Naive B cell (primary cell): Measurements from ENCODE around the gene OXLD1. TPM values are rescaled to one million over a fixed set of nuclear protein-coding genes. Genes with fewer than 3 reads are reported as not detected.
"Not testable (repeated sequence)": the region's sequence is repeated elsewhere in the genome, so short reads cannot be mapped to it uniquely, and the experiment has no call there.

Experiments used
- ATAC-seq, 2 donors: fragments of 150-1000 bp; cut with Tn5 transposase; 2 replicates each; pipeline ENCODE4 v1.10.0; 2021; ENCODE audit warnings: low read depth in 2 of 2, mild to moderate bottlenecking in 2 of 2, moderate library complexity in 2 of 2
- DNase-seq: peaks from one replicate; pipeline ENCODE4 v3.0.0; 2022
- H3K27ac Mint-ChIP-seq, 6 donors: one replicate each; pipeline ENCODE4 v1.8.0; 2020 to 2022; ENCODE audit warnings: mild to moderate bottlenecking in 6 of 6, mixed read lengths in 6 of 6, moderate library complexity in 5 of 6, inconsistent platforms in 2 of 6
- H3K27me3 Mint-ChIP-seq, 3 donors: one replicate each; pipeline ENCODE4 v1.8.0; 2021 to 2022; ENCODE audit warnings: mixed read lengths in 3 of 3, mild to moderate bottlenecking in 1 of 3
- H3K36me3 Mint-ChIP-seq, 2 donors: one replicate each; pipeline ENCODE4 v1.8.0; 2020 to 2022; ENCODE audit warnings: mixed read lengths in 2 of 2, inconsistent platforms in 1 of 2, mild to moderate bottlenecking in 1 of 2
- H3K4me1 Mint-ChIP-seq, 3 donors: one replicate each; pipeline ENCODE4 v1.8.0; 2020 to 2022; ENCODE audit warnings: mixed read lengths in 3 of 3, inconsistent platforms in 1 of 3, mild to moderate bottlenecking in 1 of 3, moderate library complexity in 1 of 3
- H3K4me3 Mint-ChIP-seq, 8 donors: one replicate each; pipeline ENCODE4 v1.8.0; 2020 to 2022; ENCODE audit warnings: mild to moderate bottlenecking in 8 of 8, mixed read lengths in 8 of 8, moderate library complexity in 8 of 8, inconsistent platforms in 2 of 8
- H3K9me3 Mint-ChIP-seq, 7 donors: one replicate each; pipeline ENCODE4 v1.8.0; 2020 to 2022; ENCODE audit warnings: mixed read lengths in 7 of 7, mild to moderate bottlenecking in 5 of 7, inconsistent platforms in 2 of 7, moderate library complexity in 1 of 7
- polyA plus RNA-seq, 6 donors: library from polyadenylated mRNA; unstranded; fragments of 300-500 nt; fragmentation: Illumina TruSeq; gene quantifications; one replicate each; pipeline ENCODE4 v1.2.3, GENCODE V29; 2021; ENCODE audit warnings: low read depth in 6 of 6

OXLD1 gene
- polyA plus RNA-seq, 6 donors from 2014 or later: 63.9 to 77.5 (median 69.6) TPM

DNA sequence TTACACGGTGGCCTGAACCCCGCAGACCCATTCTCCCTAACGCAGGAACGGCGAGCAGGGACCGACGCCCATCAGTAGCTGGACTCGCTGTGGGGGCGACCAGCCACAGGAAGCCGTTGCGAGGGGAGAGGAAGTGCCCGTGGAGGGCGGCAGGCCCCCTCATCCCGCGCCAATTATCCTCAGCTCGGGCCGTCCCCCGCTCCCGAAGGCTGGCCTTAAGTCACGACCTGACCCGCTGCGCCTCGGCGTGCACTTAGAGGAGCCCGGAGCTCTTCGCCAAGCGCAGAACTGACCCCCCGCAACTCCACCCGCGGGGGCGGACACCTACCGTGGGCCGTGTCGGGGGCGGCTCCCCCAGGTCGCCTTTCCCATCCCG, 16.8 kb upstream of the OXLD1 start:
- peak overlapping the region in 3 of 6 donors; percentile 44 to 92 (median 92) for H3K27ac Mint-ChIP-seq
- H3K4me1 Mint-ChIP-seq: peaks cover 31 to 49% (median 31%) of the 10 kb centered on the region in 3 donors

DNA sequence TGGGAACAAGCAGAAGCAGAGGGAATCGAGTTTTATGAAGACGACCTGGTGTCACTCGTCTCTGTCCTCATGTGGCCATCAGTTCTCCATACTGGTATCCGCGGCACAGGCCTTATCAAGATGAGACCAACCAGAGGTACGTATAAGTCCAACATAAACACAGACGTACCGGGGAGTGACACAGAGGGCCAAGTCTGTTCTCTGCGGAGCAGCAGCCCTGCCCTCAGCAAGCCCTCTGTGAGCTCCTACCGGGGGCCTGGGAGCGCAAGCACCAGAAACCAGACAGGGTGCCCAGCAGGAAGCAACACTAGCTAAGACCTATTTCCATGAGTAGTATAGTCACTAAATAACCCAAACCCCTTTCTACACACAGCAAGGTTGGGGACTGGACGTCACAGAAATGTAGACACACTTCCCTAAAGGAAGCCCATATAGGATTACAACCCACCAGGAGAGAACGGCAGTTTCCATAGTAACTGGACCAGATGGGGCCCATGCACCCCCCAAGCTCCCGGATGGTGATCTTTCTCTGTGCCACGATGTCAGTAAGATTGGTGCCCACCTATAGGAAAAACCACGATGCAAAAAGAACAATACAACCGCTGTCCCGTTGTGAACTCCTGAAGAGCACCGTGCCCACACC, 16.3 kb upstream of the OXLD1 start:
- no peaks in the 10 kb centered on the region for H3K27me3 Mint-ChIP-seq
- H3K4me3 Mint-ChIP-seq: peak overlapping the region; percentile 90 to 99 (median 97)
- H3K27ac Mint-ChIP-seq: peak overlapping the region in 4 of 6 donors; percentile 79 to 92 (median 87)
- peaks cover 0 to 7% of the 10 kb centered on the region in 2 donors for H3K36me3 Mint-ChIP-seq
- ATAC-seq (no peak), DNase-seq (no peak)
- H3K9me3 Mint-ChIP-seq: no peaks in the 10 kb centered on the region
- H3K4me1 Mint-ChIP-seq: peaks cover 31 to 52% (median 31%) of the 10 kb centered on the region in 3 donors

More for the DNA sequence above, 16.8 kb upstream of the OXLD1 start:
- Mint-ChIP-seq H3K9me3 (no peaks in the 10 kb centered on the region), H3K27me3 (no peaks in the 10 kb centered on the region), H3K36me3 (peaks cover 0 to 7% of the 10 kb centered on the region in 2 donors), H3K4me3 (peak overlapping the region; percentile 90 to 99 (median 97))
- ATAC-seq: peak; percentile 10 to 11
- DNase-seq: no peak

DNA sequence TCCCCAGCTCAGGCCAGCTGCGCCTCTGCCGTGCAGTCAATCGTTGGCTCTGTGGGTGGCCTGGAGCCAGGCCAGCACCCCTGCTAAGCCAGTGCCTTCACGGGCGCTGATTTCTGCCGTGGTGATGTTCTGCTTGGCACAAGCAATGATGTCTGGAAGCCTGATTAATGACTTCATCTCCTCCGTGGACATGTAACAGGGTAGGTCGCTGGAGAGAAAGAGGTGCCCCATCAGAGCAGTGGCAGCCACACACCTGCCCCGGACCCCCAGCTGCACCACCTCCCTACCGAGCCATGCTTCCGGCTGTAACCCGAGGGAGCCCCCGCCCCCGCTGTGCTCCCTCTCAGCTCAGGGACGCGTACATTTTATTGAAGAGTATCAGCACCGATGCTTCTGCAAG, 15.3 kb upstream of the OXLD1 start:
- H3K4me1 Mint-ChIP-seq: peaks cover 21 to 47% (median 23%) of the 10 kb centered on the region in 3 donors
- H3K27me3 Mint-ChIP-seq: no peaks in the 10 kb centered on the region
- H3K27ac Mint-ChIP-seq: no peak overlapping the region
- H3K36me3 Mint-ChIP-seq: peaks cover 0 to 7% of the 10 kb centered on the region in 2 donors
- ATAC-seq (no peak), DNase-seq (no peak)
- no peaks in the 10 kb centered on the region for H3K9me3 Mint-ChIP-seq
- H3K4me3 Mint-ChIP-seq: peak overlapping the region in 7 of 8 donors; percentile 15 to 97 (median 32)

DNA sequence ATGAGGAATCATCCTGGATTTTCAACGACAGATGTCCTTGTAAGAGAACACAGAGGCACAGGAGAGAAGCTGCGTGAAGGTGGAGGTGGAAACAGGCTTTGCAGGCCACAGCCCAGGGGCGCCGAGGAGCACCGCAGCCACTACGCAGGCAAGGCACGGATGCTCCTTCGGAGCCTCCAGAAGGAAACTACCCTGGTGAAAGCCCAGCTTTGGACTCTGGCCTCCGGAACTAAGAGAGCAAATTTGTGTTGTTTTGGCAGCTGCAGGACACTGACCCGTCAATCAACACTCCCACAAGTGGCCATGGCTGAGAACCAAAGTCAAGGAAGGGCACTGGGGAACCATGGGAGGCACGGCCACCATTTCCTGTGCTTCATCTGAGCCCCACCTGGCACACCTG, 13.7 kb upstream of the OXLD1 start:
- H3K36me3 Mint-ChIP-seq: peaks cover 0 to 7% of the 10 kb centered on the region in 2 donors
- no peak overlapping the region for H3K27ac Mint-ChIP-seq
- ATAC-seq (no peak), DNase-seq (no peak)
- H3K4me3 Mint-ChIP-seq: peak overlapping the region in 1 of 8 donors; percentile 70
- H3K27me3 Mint-ChIP-seq: no peaks in the 10 kb centered on the region
- no peaks in the 10 kb centered on the region for H3K9me3 Mint-ChIP-seq
- peaks cover 23 to 44% (median 23%) of the 10 kb centered on the region in 3 donors for H3K4me1 Mint-ChIP-seq

DNA sequence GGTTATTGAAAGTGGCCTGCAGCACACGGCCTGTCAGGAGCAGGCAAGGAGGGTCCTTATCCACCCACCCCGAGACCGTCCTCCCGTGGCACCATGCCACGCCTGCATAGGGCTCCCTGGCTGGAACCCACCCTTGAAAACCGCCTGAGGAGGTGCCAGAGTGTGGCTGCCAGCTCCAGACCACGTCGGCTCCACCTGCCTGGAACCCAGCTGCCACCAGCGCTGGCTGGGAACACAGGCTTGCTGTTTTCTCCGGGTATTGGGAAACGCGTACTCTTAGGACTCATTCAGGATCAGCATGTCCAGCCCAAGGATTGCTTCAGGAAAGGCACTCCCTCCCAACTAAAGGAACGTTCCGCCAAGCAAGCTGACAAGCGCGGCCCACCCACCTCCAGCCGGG, 10.5 kb upstream of the OXLD1 start:
- H3K4me3 Mint-ChIP-seq: peak overlapping the region in 2 of 8 donors; percentile 12 to 43
- peak overlapping the region in 1 of 6 donors; percentile 29 for H3K27ac Mint-ChIP-seq
- ATAC-seq (no peak), DNase-seq (no peak)
- no peaks in the 10 kb centered on the region for H3K9me3 Mint-ChIP-seq
- H3K27me3 Mint-ChIP-seq: no peaks in the 10 kb centered on the region
- H3K36me3 Mint-ChIP-seq: peaks cover 0 to 7% of the 10 kb centered on the region in 2 donors
- H3K4me1 Mint-ChIP-seq: peaks cover 6 to 28% (median 8%) of the 10 kb centered on the region in 3 donors

DNA sequence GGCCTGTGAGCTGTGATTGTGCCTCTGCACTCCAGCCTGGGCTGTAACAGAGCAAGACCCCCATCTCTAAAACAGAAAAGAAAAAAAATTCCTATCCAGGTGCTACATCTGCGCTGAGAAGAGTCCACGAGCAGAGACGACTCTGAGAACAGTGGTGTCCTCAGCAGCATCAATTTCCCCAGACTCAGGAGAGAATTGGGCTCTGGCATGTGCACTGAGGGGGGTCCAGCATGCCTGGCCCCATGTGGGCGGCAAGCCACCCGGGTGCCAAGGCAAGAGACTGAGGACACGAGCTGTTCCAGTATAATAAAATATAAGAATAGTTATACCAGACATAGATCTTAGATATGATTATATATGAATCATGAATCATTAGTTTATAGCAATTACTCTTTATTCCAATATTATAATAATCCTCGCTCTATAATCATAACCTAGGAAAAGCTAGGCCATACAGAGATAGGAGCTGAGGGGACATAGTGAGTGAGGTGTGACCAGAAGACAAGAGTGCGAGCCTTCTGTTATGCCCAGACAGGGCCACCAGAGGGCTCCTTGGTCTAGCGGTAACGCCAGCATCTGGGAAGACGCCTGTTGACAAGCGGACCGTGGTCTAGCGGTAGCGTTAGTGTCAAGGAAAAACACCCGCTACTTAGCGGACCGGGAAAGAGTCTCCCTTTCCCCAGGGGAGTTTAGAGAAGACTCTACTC, 9.3 kb upstream of the OXLD1 start:
- H3K4me1 Mint-ChIP-seq: peaks cover 6 to 16% (median 8%) of the 10 kb centered on the region in 3 donors
- peak overlapping the region in 1 of 8 donors; percentile 47 for H3K4me3 Mint-ChIP-seq
- not testable (repeated sequence) for H3K9me3 Mint-ChIP-seq, H3K36me3 Mint-ChIP-seq, H3K27me3 Mint-ChIP-seq, ATAC-seq
- H3K27ac Mint-ChIP-seq: peak overlapping the region in 1 of 6 donors; percentile 70
- DNase-seq: peak; percentile 25

DNA sequence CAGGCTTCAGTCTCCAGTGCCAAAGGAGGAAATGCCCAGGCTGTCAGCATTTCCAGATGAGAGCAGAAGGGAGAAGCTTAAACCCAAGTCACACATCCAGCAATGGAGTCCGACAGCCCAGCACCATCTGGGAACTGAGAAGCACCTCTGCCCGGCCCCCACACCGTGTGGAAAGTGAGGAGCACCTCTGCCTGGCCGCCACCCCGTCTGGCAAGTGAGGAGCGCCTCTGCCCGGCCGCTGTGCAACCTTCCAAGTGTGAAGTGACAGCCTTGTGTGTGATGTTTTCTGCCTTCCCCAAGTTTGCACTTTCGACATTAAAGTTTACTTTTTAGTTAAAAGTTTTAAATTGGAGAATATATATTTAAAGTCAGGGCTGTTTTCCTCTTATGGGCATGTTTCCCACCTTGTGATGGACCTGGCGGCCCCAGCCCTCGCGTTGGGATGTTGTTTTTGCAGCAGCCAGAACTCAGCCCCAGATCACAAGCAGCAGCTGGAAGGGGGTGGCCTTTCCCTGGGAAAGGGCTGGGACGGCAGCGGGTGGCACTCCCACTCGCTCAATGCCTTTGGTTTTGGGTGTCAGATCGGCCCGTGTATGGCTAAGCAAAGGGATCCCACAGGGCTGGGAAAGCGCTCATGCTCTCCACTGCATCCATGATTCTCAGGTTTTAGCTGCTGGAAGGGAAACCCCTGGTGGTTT, 7.3 kb upstream of the OXLD1 start:
- Mint-ChIP-seq H3K36me3 (peaks cover 0 to 7% of the 10 kb centered on the region in 2 donors), H3K27me3 (no peaks in the 10 kb centered on the region), H3K9me3 (no peaks in the 10 kb centered on the region), H3K4me3 (no peak overlapping the region), H3K27ac (no peak overlapping the region), H3K4me1 (peaks cover 6 to 21% (median 8%) of the 10 kb centered on the region in 3 donors)
- no peak for DNase-seq
- ATAC-seq: no peak

DNA sequence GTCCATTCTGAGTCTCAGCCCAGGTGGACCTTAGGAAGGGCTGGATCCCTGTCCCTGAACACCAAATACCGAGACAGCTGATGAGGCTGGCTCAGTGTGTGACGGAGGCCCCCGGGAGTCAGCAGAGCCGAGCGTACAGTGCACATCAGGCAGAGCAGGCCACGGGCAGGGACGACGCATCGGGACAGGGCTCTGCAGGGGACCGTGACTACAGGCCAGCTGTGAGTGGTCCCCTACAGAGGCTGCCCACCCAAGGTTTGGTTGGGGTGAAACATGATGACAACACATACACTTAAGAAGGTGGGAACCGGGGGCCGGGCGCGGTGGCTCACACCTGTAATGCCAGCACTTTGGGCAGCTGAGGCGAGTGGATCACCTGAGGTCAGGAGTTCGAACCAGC, 6.5 kb upstream of the OXLD1 start:
- H3K4me3 Mint-ChIP-seq: no peak overlapping the region
- H3K27me3 Mint-ChIP-seq: no peaks in the 10 kb centered on the region
- peaks cover 11 to 29% (median 14%) of the 10 kb centered on the region in 3 donors for H3K4me1 Mint-ChIP-seq
- peaks cover 0 to 7% of the 10 kb centered on the region in 2 donors for H3K36me3 Mint-ChIP-seq
- ATAC-seq: no peak
- H3K9me3 Mint-ChIP-seq: no peaks in the 10 kb centered on the region
- DNase-seq: no peak
- no peak overlapping the region for H3K27ac Mint-ChIP-seq

DNA sequence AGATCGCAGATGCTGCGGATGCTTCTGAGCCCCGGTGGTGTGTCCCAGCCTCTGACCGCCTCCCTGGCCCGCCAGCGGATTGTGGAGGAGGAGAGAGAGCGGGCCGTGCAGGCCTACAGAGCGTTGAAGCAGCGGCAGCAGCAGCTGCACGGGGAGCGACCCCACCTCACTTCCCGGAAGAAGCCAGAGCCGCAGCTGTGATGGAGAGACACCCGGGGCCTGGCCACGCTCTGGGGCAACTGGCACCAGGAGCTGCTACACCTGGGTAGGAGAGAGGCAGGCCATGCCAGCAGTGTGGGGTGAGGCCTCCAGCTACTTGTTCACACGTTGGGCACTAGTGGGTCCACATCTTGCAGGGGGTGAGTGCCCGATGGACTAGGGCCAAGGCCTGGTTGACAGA, 6.1 kb upstream of the OXLD1 start:
- no peak for DNase-seq
- Mint-ChIP-seq H3K27ac (no peak overlapping the region), H3K4me1 (peaks cover 16 to 31% (median 19%) of the 10 kb centered on the region in 3 donors), H3K36me3 (peaks cover 0 to 7% of the 10 kb centered on the region in 2 donors), H3K27me3 (no peaks in the 10 kb centered on the region), H3K4me3 (no peak overlapping the region), H3K9me3 (no peaks in the 10 kb centered on the region)
- no peak for ATAC-seq

DNA sequence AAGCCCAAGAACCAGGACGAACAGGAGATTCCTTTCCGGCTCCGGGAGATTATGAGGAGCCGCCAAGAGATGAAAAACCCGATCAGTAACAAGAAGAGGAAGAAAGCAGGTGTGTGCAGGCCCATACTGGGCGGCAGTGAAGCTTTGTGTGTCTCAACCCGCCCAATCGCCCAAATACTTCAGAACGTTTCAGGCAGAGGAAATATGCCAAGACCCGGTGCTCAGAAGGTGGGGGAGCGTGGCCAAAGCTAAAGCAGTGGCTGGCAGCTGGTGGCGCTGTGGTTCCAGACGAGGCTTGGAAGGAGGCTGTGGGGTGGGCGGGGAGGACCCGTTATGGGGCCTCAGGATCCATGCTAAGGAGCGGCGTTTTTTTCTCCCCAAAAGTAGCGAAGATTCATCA, 1.3 kb upstream of the OXLD1 start:
- H3K4me1 Mint-ChIP-seq: peaks cover 20 to 39% (median 26%) of the 10 kb centered on the region in 3 donors
- H3K4me3 Mint-ChIP-seq: peak overlapping the region; percentile 54 to 98 (median 93)
- DNase-seq (no peak), ATAC-seq (no peak)
- peaks cover 0 to 7% of the 10 kb centered on the region in 2 donors for H3K36me3 Mint-ChIP-seq
- H3K27ac Mint-ChIP-seq: peak overlapping the region; percentile 44 to 89 (median 78)
- H3K9me3 Mint-ChIP-seq: no peaks in the 10 kb centered on the region
- no peaks in the 10 kb centered on the region for H3K27me3 Mint-ChIP-seq

DNA sequence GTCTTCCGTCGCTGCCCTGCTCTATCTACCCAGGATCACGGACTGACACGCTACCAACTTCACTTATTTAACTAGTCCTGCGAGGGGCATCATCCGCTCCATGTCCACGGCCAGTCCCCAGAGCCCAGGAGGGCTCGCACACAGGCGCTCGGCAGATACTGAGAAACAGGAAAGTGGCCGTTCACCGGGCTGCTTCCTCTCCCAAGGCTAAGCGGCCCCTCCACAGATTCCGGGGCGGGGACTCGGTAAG, 388 bp downstream of the OXLD1 start:
- no peaks in the 10 kb centered on the region for H3K27me3 Mint-ChIP-seq

DNA sequence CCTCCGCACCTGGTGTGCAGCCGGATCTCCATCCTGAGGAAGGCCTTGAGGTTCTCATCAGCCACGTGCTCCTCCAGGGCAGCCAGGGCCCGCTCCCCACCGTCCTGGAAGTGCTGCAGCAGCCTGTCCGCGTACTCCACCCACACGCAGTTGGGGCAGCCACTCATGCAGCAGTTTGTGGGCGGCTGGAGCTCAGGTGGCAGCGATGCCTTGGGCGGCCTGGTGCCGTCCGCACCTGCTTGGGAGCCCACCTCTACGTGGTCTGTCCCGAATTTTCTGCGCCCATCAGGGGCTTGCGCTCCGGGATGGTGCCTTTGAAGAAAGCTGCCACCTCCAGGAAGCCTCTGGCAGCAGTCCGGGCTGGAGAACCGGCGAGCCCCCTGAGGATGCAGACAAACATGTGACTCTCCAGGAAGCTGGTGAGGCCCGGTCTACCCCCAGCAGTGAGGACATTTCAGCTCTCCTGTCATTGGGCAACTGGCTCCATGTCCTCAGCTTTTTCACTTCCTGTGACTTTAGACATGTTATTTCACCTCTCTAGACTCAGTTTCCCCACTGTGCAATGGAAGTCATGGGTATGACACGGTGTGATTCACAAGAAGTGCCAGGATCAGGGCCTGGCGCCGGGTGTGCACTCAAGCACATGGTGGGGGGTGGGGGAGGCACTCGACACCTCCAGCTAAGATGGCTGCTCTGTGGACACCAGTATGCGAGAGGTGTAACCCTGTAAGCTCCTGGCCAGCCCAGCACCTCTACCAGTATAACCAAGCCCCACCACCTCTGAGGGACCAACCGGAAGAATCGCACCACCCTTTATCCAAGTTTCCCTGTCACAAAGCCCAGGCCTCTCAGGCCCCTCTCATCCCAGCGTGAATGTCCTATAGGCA, 957 bp downstream of the OXLD1 start:
- Mint-ChIP-seq H3K9me3 (no peaks in the 10 kb centered on the region), H3K4me1 (peaks cover 20 to 39% (median 26%) of the 10 kb centered on the region in 3 donors), H3K36me3 (no peaks in the 10 kb centered on the region), H3K27me3 (no peaks in the 10 kb centered on the region), H3K4me3 (peak overlapping the region; percentile 92 to 98 (median 96)), H3K27ac (peak overlapping the region in 4 of 6 donors; percentile 85 to 98 (median 94))
- ATAC-seq: no peak
- no peak for DNase-seq

More for the DNA sequence above, 388 bp downstream of the OXLD1 start:
- peaks cover 20 to 39% (median 26%) of the 10 kb centered on the region in 3 donors for H3K4me1 Mint-ChIP-seq
- H3K27ac Mint-ChIP-seq: peak overlapping the region in 4 of 6 donors; percentile 85 to 98 (median 94)
- no peaks in the 10 kb centered on the region for H3K9me3 Mint-ChIP-seq
- peak overlapping the region; percentile 92 to 98 (median 96) for H3K4me3 Mint-ChIP-seq
- no peak for DNase-seq
- no peaks in the 10 kb centered on the region for H3K36me3 Mint-ChIP-seq
- no peak for ATAC-seq

DNA sequence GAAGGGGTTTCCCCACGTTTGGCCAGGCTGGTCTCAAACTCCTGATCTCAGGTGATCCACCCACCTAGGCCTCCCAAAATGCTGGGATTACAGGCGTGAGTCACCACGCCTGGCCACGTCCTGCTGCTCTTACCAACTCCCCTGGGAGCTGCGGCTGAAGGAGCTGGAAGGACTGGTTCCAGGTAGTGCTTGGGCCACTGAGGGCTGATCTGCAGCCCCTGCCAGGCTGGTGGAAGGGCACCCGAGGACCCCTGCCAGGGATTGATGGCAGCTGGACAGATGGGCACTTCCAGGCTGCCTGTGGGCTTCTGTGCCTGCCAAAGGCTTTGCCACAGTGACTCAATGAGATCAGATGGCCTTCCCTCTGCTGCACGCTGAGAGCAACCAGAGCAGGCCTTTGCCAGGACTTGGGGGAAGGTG, 2.3 kb downstream of the OXLD1 start:
- peak overlapping the region in 2 of 6 donors; percentile 20 to 65 for H3K27ac Mint-ChIP-seq
- no peaks in the 10 kb centered on the region for H3K9me3 Mint-ChIP-seq
- no peaks in the 10 kb centered on the region for H3K36me3 Mint-ChIP-seq
- DNase-seq (no peak), ATAC-seq (no peak)
- no peaks in the 10 kb centered on the region for H3K27me3 Mint-ChIP-seq
- peaks cover 20 to 35% (median 26%) of the 10 kb centered on the region in 3 donors for H3K4me1 Mint-ChIP-seq
- H3K4me3 Mint-ChIP-seq: peak overlapping the region in 2 of 8 donors; percentile 12 to 73
